Stomach (tissue), 4 donors: ENCODE data around the gene SH2D3C.

ENCODE experiments used
- EP300 ChIP-seq: sonication (generic); formaldehyde crosslinking; IDR thresholded peaks from one replicate; pipeline ENCODE4 v1.6.1; 2017; ENCODE audit warnings: antibody characterized with exemption
- POLR2A ChIP-seq, 4 donors: fragments of 450-650 bp; IDR thresholded peaks; one replicate each; pipeline ENCODE4 v1.6.1; 2016; ENCODE audit warnings: antibody characterized with exemption in 4 of 4, control low read depth in 2 of 4, mild to moderate bottlenecking in 1 of 4, moderate library complexity in 1 of 4
- POLR2AphosphoS5 ChIP-seq, 3 donors: sonication (generic); formaldehyde crosslinking; IDR thresholded peaks; one replicate each; pipeline ENCODE4 v1.6.1; 2016; ENCODE audit warnings: antibody characterized with exemption in 3 of 3
- TF ChIP-seq, protein P1 (sequence below), 7 experiments: fragments of 450-650 bp in 4 of 7; fragments of 200-600 bp in 3 of 7; sonication (generic) in 3 of 7; IDR thresholded peaks; one replicate each; pipeline ENCODE4 v1.5.1; 2016 to 2019; ENCODE audit warnings: antibody characterized with exemption in 7 of 7, control low read depth in 2 of 7, mild to moderate bottlenecking in 1 of 7

DNA sequence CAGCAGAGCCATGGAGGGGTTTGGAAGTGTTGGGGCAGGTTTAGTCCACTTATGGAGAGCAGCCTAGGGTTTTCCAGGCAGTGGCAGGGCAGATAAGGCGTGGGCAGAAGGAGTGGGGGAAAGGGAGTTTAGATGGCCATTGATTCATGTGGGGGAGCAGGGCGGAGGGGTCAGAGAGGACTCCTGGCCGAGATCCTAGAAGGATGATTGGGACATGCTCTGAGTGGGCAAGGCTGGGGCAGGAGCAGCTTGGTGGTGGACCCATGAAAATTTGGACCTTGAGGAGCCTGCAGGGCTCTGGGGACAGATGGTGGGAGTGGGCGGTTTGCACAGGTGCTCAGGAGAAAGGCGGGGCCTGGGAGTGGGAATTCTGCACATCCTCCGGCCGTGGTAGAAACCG is 25.3 kb downstream of the SH2D3C start:
- TF ChIP-seq, protein P1, sequence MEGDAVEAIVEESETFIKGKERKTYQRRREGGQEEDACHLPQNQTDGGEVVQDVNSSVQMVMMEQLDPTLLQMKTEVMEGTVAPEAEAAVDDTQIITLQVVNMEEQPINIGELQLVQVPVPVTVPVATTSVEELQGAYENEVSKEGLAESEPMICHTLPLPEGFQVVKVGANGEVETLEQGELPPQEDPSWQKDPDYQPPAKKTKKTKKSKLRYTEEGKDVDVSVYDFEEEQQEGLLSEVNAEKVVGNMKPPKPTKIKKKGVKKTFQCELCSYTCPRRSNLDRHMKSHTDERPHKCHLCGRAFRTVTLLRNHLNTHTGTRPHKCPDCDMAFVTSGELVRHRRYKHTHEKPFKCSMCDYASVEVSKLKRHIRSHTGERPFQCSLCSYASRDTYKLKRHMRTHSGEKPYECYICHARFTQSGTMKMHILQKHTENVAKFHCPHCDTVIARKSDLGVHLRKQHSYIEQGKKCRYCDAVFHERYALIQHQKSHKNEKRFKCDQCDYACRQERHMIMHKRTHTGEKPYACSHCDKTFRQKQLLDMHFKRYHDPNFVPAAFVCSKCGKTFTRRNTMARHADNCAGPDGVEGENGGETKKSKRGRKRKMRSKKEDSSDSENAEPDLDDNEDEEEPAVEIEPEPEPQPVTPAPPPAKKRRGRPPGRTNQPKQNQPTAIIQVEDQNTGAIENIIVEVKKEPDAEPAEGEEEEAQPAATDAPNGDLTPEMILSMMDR (IDR thresholded peaks at IDR 0.05) = no peak
- TF ChIP-seq POLR2A (IDR thresholded peaks at IDR 0.05) (no peak), EP300 (no peak), POLR2AphosphoS5 (IDR thresholded peaks at IDR 0.05) (no peak)
